ENCODE results near the gene JAZF1. TPM values are rescaled to one million over a fixed set of nuclear protein-coding genes. Genes with fewer than 3 reads are reported as not detected.

The JAZF1 gene
- total RNA-seq, 1 experiment from 2014 or later = 0.90 TPM

GRCh38 chr7:28177836-28178235 lies 2.8 kb downstream of the JAZF1 start:
- H4K20me1 ChIP-seq (ENCODE audit: insufficient read depth) = no peaks in the 10 kb centered on the region; the same call in 1 of the 2 replicates
- no peaks in the 10 kb centered on the region for H3K9me3 ChIP-seq (ENCODE audit: insufficient read depth, low read depth)
- H3F3A ChIP-seq (ENCODE audit: insufficient read depth, low read depth) = peaks cover 21% of the 10 kb centered on the region; the same call in 1 of the 2 replicates
- no peaks in the 10 kb centered on the region for H3K79me2 ChIP-seq (ENCODE audit: low read depth)
- H3K4me1 ChIP-seq (replicated peaks; ENCODE audit: insufficient read depth) = peaks cover 5% of the 10 kb centered on the region; the same call in 1 of the 2 replicates
- H3K4me2 ChIP-seq = no peak overlapping the region
- H3K4me3 ChIP-seq = no peak overlapping the region
- H3K36me3 ChIP-seq (ENCODE audit: low read depth) = no peaks in the 10 kb centered on the region
- H3K27ac ChIP-seq = no peak overlapping the region
- no peak for DNase-seq
- CTCF ChIA-PET = no interaction called here
- POLR2A ChIA-PET (ENCODE audit: unreplicated experiment) = no interaction called here
- H2AFZ ChIP-seq = no peak overlapping the region
- H3K27me3 ChIP-seq (ENCODE audit: insufficient read depth, low read depth) = no peaks in the 10 kb centered on the region
- H3K9me2 ChIP-seq (ENCODE audit: insufficient read depth) = no peaks in the 10 kb centered on the region
- TF ChIP-seq EZH2 (IDR thresholded peaks at IDR 0.05; ENCODE audit: low read depth) = no peak
- no peak for TF ChIP-seq CTCF (conservative IDR thresholded peaks at IDR 0.05)
- BruUV-seq (replicated peaks) = no TSS peak
- intact Hi-C loops (cut with micrococcal nuclease; ENCODE audit: unreplicated experiment) = no loop called here

- Histone ChIP-seq H3K36me3 (ENCODE audit: low read depth) (no peaks in the 10 kb centered on the region), H4K20me1 (ENCODE audit: insufficient read depth) (no peaks in the 10 kb centered on the region; the same call in 1 of the 2 replicates), H3K79me2 (ENCODE audit: low read depth) (no peaks in the 10 kb centered on the region), H3K4me3 (no peak overlapping the region), H3F3A (ENCODE audit: insufficient read depth, low read depth) (peaks cover 21% of the 10 kb centered on the region; the same call in 1 of the 2 replicates), H2AFZ (no peak overlapping the region), H3K27me3 (ENCODE audit: insufficient read depth, low read depth) (no peaks in the 10 kb centered on the region), H3K4me1 (replicated peaks; ENCODE audit: insufficient read depth) (peaks cover 5% of the 10 kb centered on the region; the same call in 1 of the 2 replicates), H3K9me3 (ENCODE audit: insufficient read depth, low read depth) (no peaks in the 10 kb centered on the region), H3K27ac (no peak overlapping the region), H3K4me2 (no peak overlapping the region), H3K9me2 (ENCODE audit: insufficient read depth) (no peaks in the 10 kb centered on the region)
- no peak for DNase-seq
- ChIA-PET POLR2A (ENCODE audit: unreplicated experiment) (no interaction called here), CTCF (no interaction called here)
- intact Hi-C loops (cut with micrococcal nuclease; ENCODE audit: unreplicated experiment) = no loop called here
- TF ChIP-seq CTCF (conservative IDR thresholded peaks at IDR 0.05) = no peak
- no peak for TF ChIP-seq EZH2 (IDR thresholded peaks at IDR 0.05; ENCODE audit: low read depth)
- BruUV-seq (replicated peaks) = no TSS peak
Observed at GRCh38 chr7:28176645-28177044, 4.0 kb downstream of the JAZF1 start.

- Histone ChIP-seq H3K4me1 (replicated peaks; ENCODE audit: insufficient read depth) (peaks cover 5% of the 10 kb centered on the region; the same call in 1 of the 2 replicates), H3K9me3 (ENCODE audit: insufficient read depth, low read depth) (no peaks in the 10 kb centered on the region), H3F3A (ENCODE audit: insufficient read depth, low read depth) (peaks cover 17% of the 10 kb centered on the region; the same call in 1 of the 2 replicates), H3K27ac (no peak overlapping the region), H4K20me1 (ENCODE audit: insufficient read depth) (no peaks in the 10 kb centered on the region; the same call in 1 of the 2 replicates), H3K79me2 (ENCODE audit: low read depth) (no peaks in the 10 kb centered on the region), H3K9me2 (ENCODE audit: insufficient read depth) (no peaks in the 10 kb centered on the region), H3K36me3 (ENCODE audit: low read depth) (no peaks in the 10 kb centered on the region), H3K27me3 (ENCODE audit: insufficient read depth, low read depth) (no peaks in the 10 kb centered on the region), H2AFZ (no peak overlapping the region), H3K4me3 (no peak overlapping the region), H3K4me2 (no peak overlapping the region)
- intact Hi-C loops (cut with micrococcal nuclease; ENCODE audit: unreplicated experiment) = no loop called here
- TF ChIP-seq CTCF (conservative IDR thresholded peaks at IDR 0.05) (no peak), EZH2 (IDR thresholded peaks at IDR 0.05; ENCODE audit: low read depth) (no peak)
- ChIA-PET CTCF (no interaction called here), POLR2A (ENCODE audit: unreplicated experiment) (no interaction called here)
- no peak for DNase-seq
- no TSS peak for BruUV-seq (replicated peaks)
Observed at GRCh38 chr7:28176174-28176573, 4.4 kb downstream of the JAZF1 start.

Data from PC-9 (cell line).